ENCODE measurements around the gene ICE2. TPM values are rescaled to one million over a fixed set of nuclear protein-coding genes. Genes with fewer than 3 reads are reported as not detected.

Gene ICE2, protein sequence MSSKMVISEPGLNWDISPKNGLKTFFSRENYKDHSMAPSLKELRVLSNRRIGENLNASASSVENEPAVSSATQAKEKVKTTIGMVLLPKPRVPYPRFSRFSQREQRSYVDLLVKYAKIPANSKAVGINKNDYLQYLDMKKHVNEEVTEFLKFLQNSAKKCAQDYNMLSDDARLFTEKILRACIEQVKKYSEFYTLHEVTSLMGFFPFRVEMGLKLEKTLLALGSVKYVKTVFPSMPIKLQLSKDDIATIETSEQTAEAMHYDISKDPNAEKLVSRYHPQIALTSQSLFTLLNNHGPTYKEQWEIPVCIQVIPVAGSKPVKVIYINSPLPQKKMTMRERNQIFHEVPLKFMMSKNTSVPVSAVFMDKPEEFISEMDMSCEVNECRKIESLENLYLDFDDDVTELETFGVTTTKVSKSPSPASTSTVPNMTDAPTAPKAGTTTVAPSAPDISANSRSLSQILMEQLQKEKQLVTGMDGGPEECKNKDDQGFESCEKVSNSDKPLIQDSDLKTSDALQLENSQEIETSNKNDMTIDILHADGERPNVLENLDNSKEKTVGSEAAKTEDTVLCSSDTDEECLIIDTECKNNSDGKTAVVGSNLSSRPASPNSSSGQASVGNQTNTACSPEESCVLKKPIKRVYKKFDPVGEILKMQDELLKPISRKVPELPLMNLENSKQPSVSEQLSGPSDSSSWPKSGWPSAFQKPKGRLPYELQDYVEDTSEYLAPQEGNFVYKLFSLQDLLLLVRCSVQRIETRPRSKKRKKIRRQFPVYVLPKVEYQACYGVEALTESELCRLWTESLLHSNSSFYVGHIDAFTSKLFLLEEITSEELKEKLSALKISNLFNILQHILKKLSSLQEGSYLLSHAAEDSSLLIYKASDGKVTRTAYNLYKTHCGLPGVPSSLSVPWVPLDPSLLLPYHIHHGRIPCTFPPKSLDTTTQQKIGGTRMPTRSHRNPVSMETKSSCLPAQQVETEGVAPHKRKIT
- 10 to 100 TPM; 51.7 to 59.5 TPM for total RNA-seq
- 57.5 TPM for polyA plus RNA-seq

DNA sequence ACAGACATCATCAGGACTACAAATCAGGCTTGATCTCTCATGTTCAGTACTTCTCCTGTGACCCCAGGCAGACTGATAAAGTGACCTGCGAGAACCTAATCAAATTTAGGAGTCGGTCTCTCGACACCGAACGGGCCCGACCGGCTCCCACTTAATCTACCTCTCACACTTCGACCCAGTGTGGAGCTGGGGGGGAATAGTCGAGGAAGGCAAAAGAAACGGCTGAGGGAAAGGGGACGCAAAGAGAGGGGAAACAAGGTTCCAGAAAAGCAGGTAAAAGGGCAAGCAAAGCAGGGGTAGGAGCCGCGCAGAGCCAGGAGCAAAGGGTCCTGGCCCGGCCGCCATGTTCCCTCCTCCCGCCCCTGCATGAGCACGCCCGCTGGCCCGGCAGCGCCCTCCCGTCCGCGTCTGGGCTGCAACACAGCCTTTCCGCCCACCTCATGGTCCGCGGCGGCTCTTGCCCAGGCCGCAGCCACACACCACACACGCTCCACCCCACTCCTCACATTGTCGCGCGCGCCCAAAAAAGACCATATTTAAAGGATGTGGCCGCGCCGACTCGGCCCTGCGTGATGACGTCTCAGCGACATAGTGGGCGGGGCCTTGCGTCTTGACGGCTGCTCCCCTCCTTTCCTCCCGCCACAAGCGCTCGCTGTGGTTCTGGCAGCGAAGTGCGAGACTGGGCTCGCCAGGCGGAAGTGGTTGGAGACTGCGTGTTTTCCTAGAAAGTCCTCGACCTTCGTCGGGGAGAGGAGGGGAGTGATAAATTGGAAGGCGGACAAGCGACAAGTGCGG, at the start of gene ICE2:
ICE2 (minus strand) TSS at position 577 of the 795 bp plus-strand sequence. CDS start 1,165 bp downstream, outside the sequence.
- H3K27ac ChIP-seq (ENCODE audit: low read depth, low read length) = peak within 1 kb of the TSS; percentile 93
- CTCF ChIA-PET = interaction anchor here (0.8 to 1.4 kb wide), 7 partner anchors 16 to 438 kb away, joined by 3 to 4 read pairs (median 4); no protein-coding TSS in a partner anchor

DNA sequence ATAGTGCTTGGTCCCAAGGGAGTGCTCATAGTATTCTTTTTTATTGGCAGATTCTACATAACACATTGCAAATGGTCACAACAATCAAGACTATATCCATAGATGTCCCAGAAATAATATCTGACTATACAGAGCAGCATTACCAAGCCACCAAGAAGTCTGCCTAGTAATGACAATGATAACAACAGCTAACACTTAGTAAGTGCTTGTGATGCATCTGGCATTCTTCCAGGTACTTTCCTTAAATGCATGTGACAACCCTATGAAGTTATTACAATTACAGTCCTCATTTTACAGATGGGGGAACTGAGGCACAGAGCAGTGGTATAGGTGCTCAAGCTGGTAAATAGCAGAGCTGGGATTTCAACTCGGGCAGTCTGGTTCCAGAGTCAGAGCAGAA, 49.6 kb upstream of the ICE2 start:
- no peaks in the 10 kb centered on the region for H3K27me3 Mint-ChIP-seq
- peak in 1 of 5 donors; percentile 57 for DNase-seq
- POLR2A ChIA-PET = interaction anchor here (0.7 kb wide), 2 partner anchors 11 to 21 kb away, joined by 3 to 4 read pairs; no protein-coding TSS in a partner anchor
- CTCF ChIA-PET = interaction anchor here (0.9 to 1.3 kb wide), 3 partner anchors 11 to 336 kb away, joined by 3 to 4 read pairs (median 4); no protein-coding TSS in a partner anchor
- H3K9me3 ChIP-seq (ENCODE audit: low read length) = no peaks in the 10 kb centered on the region
- H3K27me3 ChIP-seq (ENCODE audit: insufficient read depth, low read length, poor library complexity, severe bottlenecking) = no peaks in the 10 kb centered on the region
- H3K36me3 ChIP-seq (ENCODE audit: insufficient read depth, low read length) = peaks cover 8% of the 10 kb centered on the region
- peaks cover 90 to 99% (median 98%) of the 10 kb centered on the region in 3 donors for H3K4me1 Mint-ChIP-seq
- peaks cover 32% of the 10 kb centered on the region for H3K4me1 ChIP-seq (ENCODE audit: insufficient read depth, low read length)
- no peak overlapping the region for H3K4me3 ChIP-seq (ENCODE audit: low read length)
- H3K9me3 Mint-ChIP-seq = no peaks in the 10 kb centered on the region
- peak overlapping the region in 6 of 7 donors; percentile 34 to 72 (median 42) for H3K4me3 Mint-ChIP-seq
- H3K36me3 Mint-ChIP-seq = peaks cover 5 to 86% (median 22%) of the 10 kb centered on the region in 3 donors
- H3K27ac Mint-ChIP-seq = peak overlapping the region; percentile 92 to 99 (median 98)
- H3K27ac ChIP-seq (ENCODE audit: low read depth, low read length) = no peak overlapping the region

More for the DNA sequence above, at the start of gene ICE2:
- H3K4me1 Mint-ChIP-seq = peaks cover 50 to 78% (median 63%) of the 10 kb centered on the region in 3 donors
- POLR2A ChIA-PET = interaction anchor here (0.5 to 2.8 kb wide), 4 partner anchors 81 to 123 kb away, joined by 3 to 10 read pairs (median 6); partner anchors contain the start of gene ANXA2
- H3K27me3 ChIP-seq (ENCODE audit: insufficient read depth, low read length, poor library complexity, severe bottlenecking) = no peaks in the 10 kb centered on the region
- H3K9me3 Mint-ChIP-seq = no peaks in the 10 kb centered on the region
- peaks cover 35% of the 10 kb centered on the region for H3K4me1 ChIP-seq (ENCODE audit: insufficient read depth, low read length)
- peak; percentile 94 to 97 (median 95) for DNase-seq
- peak within 1 kb of the TSS; percentile 94 to 99 (median 96) for H3K4me3 Mint-ChIP-seq
- peak within 1 kb of the TSS; percentile 92 for H3K4me3 ChIP-seq (ENCODE audit: low read length)
- H3K27ac Mint-ChIP-seq = peak within 1 kb of the TSS; percentile 96 to 100 (median 98)
- H3K9me3 ChIP-seq (ENCODE audit: low read length) = no peaks in the 10 kb centered on the region
- no peaks in the 10 kb centered on the region for H3K36me3 ChIP-seq (ENCODE audit: insufficient read depth, low read length)
- H3K36me3 Mint-ChIP-seq = peaks cover 5 to 40% (median 8%) of the 10 kb centered on the region in 3 donors
- H3K27me3 Mint-ChIP-seq = peaks cover 0 to 2% of the 10 kb centered on the region in 2 donors

DNA sequence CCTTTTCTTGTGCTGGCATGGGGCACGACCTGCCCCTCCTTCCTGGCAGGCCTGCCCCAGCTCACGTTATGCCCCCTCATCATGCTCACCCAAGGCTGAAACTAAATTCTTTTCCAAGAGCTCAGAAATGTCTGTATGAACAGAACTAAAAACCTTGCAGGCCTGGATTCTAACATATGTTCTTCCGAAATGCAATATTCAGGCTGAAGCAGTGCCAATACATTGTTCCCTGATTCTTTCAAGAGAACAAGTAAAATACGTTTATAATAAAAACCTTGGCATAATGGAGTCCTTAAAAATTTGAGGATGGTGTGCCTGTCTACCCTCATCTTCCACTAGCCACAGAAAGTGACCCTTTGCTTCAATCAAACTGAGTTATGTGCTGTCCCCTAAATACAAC, 48.5 kb upstream of the ICE2 start:
- Mint-ChIP-seq H3K9me3 (no peaks in the 10 kb centered on the region), H3K4me1 (peaks cover 84 to 95% (median 92%) of the 10 kb centered on the region in 3 donors), H3K4me3 (peak overlapping the region; percentile 18 to 71 (median 30)), H3K36me3 (peaks cover 5 to 87% (median 24%) of the 10 kb centered on the region in 3 donors), H3K27ac (peak overlapping the region; percentile 92 to 99 (median 98)), H3K27me3 (no peaks in the 10 kb centered on the region)
- H3K9me3 ChIP-seq (ENCODE audit: low read length) = no peaks in the 10 kb centered on the region
- DNase-seq = no peak
- no peaks in the 10 kb centered on the region for H3K27me3 ChIP-seq (ENCODE audit: insufficient read depth, low read length, poor library complexity, severe bottlenecking)
- H3K4me1 ChIP-seq (ENCODE audit: insufficient read depth, low read length) = peaks cover 28% of the 10 kb centered on the region
- H3K27ac ChIP-seq (ENCODE audit: low read depth, low read length) = no peak overlapping the region
- no peak overlapping the region for H3K4me3 ChIP-seq (ENCODE audit: low read length)
- ChIA-PET CTCF (interaction anchor here (0.9 to 1.6 kb wide), 2 partner anchors 10 to 13 kb away, joined by 3 to 5 read pairs; no protein-coding TSS in a partner anchor), POLR2A (no interaction called here)
- peaks cover 8% of the 10 kb centered on the region for H3K36me3 ChIP-seq (ENCODE audit: insufficient read depth, low read length)

DNA sequence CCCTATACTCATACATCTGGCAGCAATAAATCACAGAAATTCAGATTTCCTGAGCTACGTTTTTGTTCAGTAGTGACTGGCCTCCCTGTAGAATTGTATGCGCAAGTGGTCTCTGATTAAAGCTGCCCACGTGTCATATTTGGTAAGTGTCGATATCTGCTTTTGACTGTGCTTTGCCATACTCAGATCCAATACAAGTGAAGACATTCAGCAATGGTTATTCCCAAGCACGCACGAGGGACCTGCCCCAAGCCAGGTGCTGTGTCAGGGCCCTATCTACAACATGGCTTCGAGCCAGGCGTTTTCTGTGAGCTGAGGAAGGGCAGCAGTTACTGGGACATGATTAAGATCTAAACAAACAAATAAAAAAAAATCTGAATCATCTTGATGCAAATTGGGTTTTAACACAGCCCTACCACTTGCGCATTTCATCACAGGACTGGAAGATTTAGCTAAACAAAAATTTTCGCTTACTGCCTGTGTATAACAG, 47.2 kb upstream of the ICE2 start:
- Histone ChIP-seq H3K4me3 (ENCODE audit: low read length) (no peak overlapping the region), H3K27me3 (ENCODE audit: insufficient read depth, low read length, poor library complexity, severe bottlenecking) (no peaks in the 10 kb centered on the region), H3K9me3 (ENCODE audit: low read length) (no peaks in the 10 kb centered on the region), H3K27ac (ENCODE audit: low read depth, low read length) (no peak overlapping the region), H3K36me3 (ENCODE audit: insufficient read depth, low read length) (peaks cover 7% of the 10 kb centered on the region), H3K4me1 (ENCODE audit: insufficient read depth, low read length) (peaks cover 28% of the 10 kb centered on the region)
- ChIA-PET POLR2A (interaction anchor here (0.5 kb wide), 1 partner anchor 11 kb away, joined by 4 read pairs; no protein-coding TSS in a partner anchor), CTCF (interaction anchor here (1.0 to 1.6 kb wide), 7 partner anchors 9 to 59 kb away, joined by 3 to 7 read pairs (median 3); no protein-coding TSS in a partner anchor)
- Mint-ChIP-seq H3K4me1 (peaks cover 76 to 91% (median 85%) of the 10 kb centered on the region in 3 donors), H3K36me3 (peaks cover 5 to 87% (median 24%) of the 10 kb centered on the region in 3 donors), H3K27ac (peak overlapping the region; percentile 85 to 99 (median 98)), H3K4me3 (peak overlapping the region; percentile 13 to 80 (median 53)), H3K27me3 (no peaks in the 10 kb centered on the region), H3K9me3 (no peaks in the 10 kb centered on the region)
- peak in 4 of 5 donors; percentile 42 to 60 (median 53) for DNase-seq

DNA sequence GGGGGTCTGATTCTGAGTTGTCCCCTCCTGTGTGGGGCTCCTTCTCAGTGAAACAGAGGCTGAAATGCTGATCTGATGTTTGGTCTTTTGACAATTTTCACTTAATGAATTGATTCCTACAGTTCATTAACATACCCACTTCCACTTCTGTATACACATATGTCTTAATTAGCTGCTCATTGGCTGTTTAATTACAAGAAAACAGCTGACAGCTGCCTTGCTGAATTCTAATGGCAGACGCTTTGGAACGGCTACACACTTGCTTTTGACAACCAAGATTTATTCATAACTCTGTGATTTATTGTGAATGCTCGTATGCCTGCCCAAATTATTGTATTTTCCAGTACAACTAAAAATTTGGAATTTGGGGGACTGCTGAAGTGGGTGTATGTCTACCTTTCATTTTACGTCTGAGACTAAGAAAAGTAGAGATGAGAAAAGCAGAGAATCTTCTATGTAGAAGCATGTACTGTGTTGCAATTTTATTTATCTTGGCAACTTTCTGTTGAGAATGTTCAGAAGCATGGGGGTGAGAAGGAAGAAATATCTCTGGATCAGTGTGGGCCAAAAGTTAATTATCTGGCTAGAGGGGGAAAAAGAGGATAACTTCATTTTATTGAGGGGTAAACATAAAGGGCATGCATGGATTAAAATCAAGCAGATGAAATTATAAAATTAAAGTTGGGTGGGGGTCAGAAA, 46.5 kb upstream of the ICE2 start:
- ChIA-PET CTCF (interaction anchor here (1.3 to 1.6 kb wide), 5 partner anchors 8 to 22 kb away, joined by 3 to 5 read pairs (median 3); no protein-coding TSS in a partner anchor), POLR2A (no interaction called here)
- H3K9me3 ChIP-seq (ENCODE audit: low read length) = no peaks in the 10 kb centered on the region
- peaks cover 76 to 90% (median 85%) of the 10 kb centered on the region in 3 donors for H3K4me1 Mint-ChIP-seq
- no peaks in the 10 kb centered on the region for H3K27me3 Mint-ChIP-seq
- peaks cover 4% of the 10 kb centered on the region for H3K36me3 ChIP-seq (ENCODE audit: insufficient read depth, low read length)
- no peaks in the 10 kb centered on the region for H3K9me3 Mint-ChIP-seq
- H3K27ac Mint-ChIP-seq = peak overlapping the region; percentile 85 to 99 (median 98)
- no peaks in the 10 kb centered on the region for H3K27me3 ChIP-seq (ENCODE audit: insufficient read depth, low read length, poor library complexity, severe bottlenecking)
- H3K4me3 Mint-ChIP-seq = peak overlapping the region in 5 of 7 donors; percentile 7 to 80 (median 37)
- no peak overlapping the region for H3K27ac ChIP-seq (ENCODE audit: low read depth, low read length)
- no peak for DNase-seq
- H3K36me3 Mint-ChIP-seq = peaks cover 5 to 85% (median 27%) of the 10 kb centered on the region in 3 donors
- H3K4me1 ChIP-seq (ENCODE audit: insufficient read depth, low read length) = peaks cover 30% of the 10 kb centered on the region
- no peak overlapping the region for H3K4me3 ChIP-seq (ENCODE audit: low read length)

DNA sequence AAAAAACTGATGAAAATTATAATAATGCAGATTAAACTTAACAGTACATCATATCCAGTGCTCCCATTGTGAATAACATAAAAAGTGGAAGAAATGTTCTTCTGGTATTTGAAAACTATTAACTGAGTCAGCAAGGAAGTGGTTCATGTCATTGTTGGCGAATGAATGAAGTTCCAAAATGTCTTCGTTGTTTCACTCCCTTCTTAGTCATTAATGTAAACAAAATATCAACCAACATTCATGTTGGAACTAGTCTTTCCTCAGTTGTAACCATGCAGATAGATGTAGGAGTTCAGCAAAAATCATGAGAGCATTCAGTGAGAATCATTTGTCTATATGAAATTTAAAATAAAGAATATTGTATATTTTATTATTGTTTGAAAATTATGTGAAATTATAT, 44.1 kb upstream of the ICE2 start:
- Mint-ChIP-seq H3K4me3 (no peak overlapping the region), H3K27ac (peak overlapping the region in 7 of 8 donors; percentile 36 to 95 (median 67)), H3K36me3 (peaks cover 8 to 79% (median 23%) of the 10 kb centered on the region in 3 donors), H3K4me1 (peaks cover 72 to 87% (median 83%) of the 10 kb centered on the region in 3 donors), H3K27me3 (no peaks in the 10 kb centered on the region), H3K9me3 (no peaks in the 10 kb centered on the region)
- POLR2A ChIA-PET = no interaction called here
- Histone ChIP-seq H3K9me3 (ENCODE audit: low read length) (no peaks in the 10 kb centered on the region), H3K4me3 (ENCODE audit: low read length) (no peak overlapping the region), H3K4me1 (ENCODE audit: insufficient read depth, low read length) (peaks cover 21% of the 10 kb centered on the region), H3K27me3 (ENCODE audit: insufficient read depth, low read length, poor library complexity, severe bottlenecking) (no peaks in the 10 kb centered on the region), H3K27ac (ENCODE audit: low read depth, low read length) (no peak overlapping the region), H3K36me3 (ENCODE audit: insufficient read depth, low read length) (peaks cover 19% of the 10 kb centered on the region)
- CTCF ChIA-PET = interaction anchor here (0.8 kb wide), 1 partner anchor 39 kb away, joined by 3 read pairs; no protein-coding TSS in a partner anchor
- DNase-seq = no peak
